Natural killer cell (primary cell): ENCODE measurements around the gene PTMS. TPM values are rescaled to one million over a fixed set of nuclear protein-coding genes. Genes with fewer than 3 reads are reported as not detected.

Experiments used
- ATAC-seq, 3 donors: fragments of 150-1000 bp in 2 of 3; fragments of 200-7000 bp in 1 of 3; cut with Tn5 transposase; 1 replicate in 1 of 3; 2 replicates in 2 of 3; pipeline ENCODE4 v1.10.0; 2021; ENCODE audit warnings: mild to moderate bottlenecking in 2 of 3, moderate library complexity in 2 of 3
- DNase-seq, 2 donors: peaks; one replicate each; pipeline versions ENCODE4 v3.0.0 to v3.0.0-alpha.2; 2013 to 2021; ENCODE audit warnings: mixed read lengths in 1 of 2
- H3K27ac ChIP-seq: one replicate; pipeline ENCODE4 v1.5.1; 2013; ENCODE audit warnings: mild to moderate bottlenecking, low read length
- H3K27me3 ChIP-seq: one replicate; pipeline ENCODE4 v1.6.1; 2013; ENCODE audit warnings: low read length; ENCODE audit not compliant: control insufficient read depth, insufficient read depth
- H3K36me3 ChIP-seq: one replicate; pipeline ENCODE4 v1.6.1; 2013; ENCODE audit warnings: low read length; ENCODE audit not compliant: control insufficient read depth, insufficient read depth
- H3K4me1 ChIP-seq: one replicate; pipeline ENCODE4 v1.6.1; 2013; ENCODE audit warnings: low read length; ENCODE audit not compliant: control insufficient read depth, insufficient read depth
- H3K4me3 ChIP-seq: one replicate; pipeline ENCODE4 v1.5.1; 2013; ENCODE audit warnings: low read length
- H3K9me3 ChIP-seq: one replicate; pipeline ENCODE4 v1.6.1; 2013; ENCODE audit warnings: low read length; ENCODE audit not compliant: control insufficient read depth, insufficient read depth
- H3K27ac Mint-ChIP-seq, 2 donors: one replicate each; pipeline ENCODE4 v1.8.0; 2022; ENCODE audit warnings: mild to moderate bottlenecking in 2 of 2, mixed read lengths in 2 of 2, moderate library complexity in 1 of 2
- H3K27me3 Mint-ChIP-seq, 2 donors: one replicate each; pipeline ENCODE4 v1.8.0; 2022; ENCODE audit warnings: low read depth in 2 of 2, mixed read lengths in 2 of 2
- H3K36me3 Mint-ChIP-seq: one replicate; pipeline ENCODE4 v1.8.0; 2022; ENCODE audit warnings: mixed read lengths
- H3K4me1 Mint-ChIP-seq, 2 donors: one replicate each; pipeline ENCODE4 v1.8.0; 2022; ENCODE audit warnings: mixed read lengths in 2 of 2
- H3K4me3 Mint-ChIP-seq: one replicate; pipeline ENCODE4 v1.8.0; 2022; ENCODE audit warnings: mild to moderate bottlenecking, moderate library complexity, mixed read lengths
- H3K9me3 Mint-ChIP-seq, 2 donors: one replicate each; pipeline ENCODE4 v1.8.0; 2022; ENCODE audit warnings: mixed read lengths in 2 of 2
- WGBS: methylation state at CpG from one replicate; pipeline ENCODE4 v1.1.7; 2013; ENCODE audit warnings: missing lambda C conversion rate; ENCODE audit not compliant: insufficient coverage; 5-methylcytosine and 5-hydroxymethylcytosine counted together
- intact Hi-C: fragments of 100-400 bp; cut with micrococcal nuclease; formaldehyde crosslinking; loops from one replicate; pipeline ENCODE4 v1.14.2; 2022
- total RNA-seq, 4 donors: library from RNA; stranded (reverse); fragments of 120-200 nt in 1 of 4; gene quantifications; one replicate each; pipeline versions ENCODE4 v1.2.3 to v1.2.4, GENCODE V29; 2013 to 2022
- TF ChIP-seq, protein P1 (sequence below): fragments of 200-600 bp; IDR thresholded peaks from one replicate; pipeline ENCODE4 v1.8.0; 2022; ENCODE audit warnings: antibody characterized with exemption

Gene PTMS
- total RNA-seq, 3 donors from 2014 or later (not counting 1 experiment from before 2014, with no cell fraction given), result 2.3 to 33.2 (median 2.8) TPM

DNA sequence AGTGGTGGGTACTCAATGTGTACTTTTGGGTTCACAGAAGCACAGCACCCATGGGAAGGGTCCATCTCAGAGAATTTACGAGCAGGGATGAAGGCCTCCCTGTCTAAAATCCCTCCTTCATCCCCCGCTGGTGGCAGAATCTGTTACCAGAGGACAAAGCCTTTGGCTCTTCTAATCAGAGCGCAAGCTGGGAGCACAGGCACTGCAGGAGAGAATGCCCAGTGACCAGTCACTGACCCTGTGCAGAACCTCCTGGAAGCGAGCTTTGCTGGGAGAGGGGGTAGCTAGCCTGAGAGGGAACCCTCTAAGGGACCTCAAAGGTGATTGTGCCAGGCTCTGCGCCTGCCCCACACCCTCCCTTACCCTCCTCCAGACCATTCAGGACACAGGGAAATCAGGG is 54.0 kb downstream of the PTMS start:
- DNase-seq (no peak), ATAC-seq (no peak)
- intact Hi-C loops, result no loop called here
- Mint-ChIP-seq H3K4me3 (no peak overlapping the region), H3K9me3 (no peaks in the 10 kb centered on the region), H3K36me3 (no peaks in the 10 kb centered on the region), H3K27ac (no peak overlapping the region), H3K4me1 (peaks cover 0 to 8% of the 10 kb centered on the region in 2 donors), H3K27me3 (peaks cover 20 to 40% of the 10 kb centered on the region in 2 donors)
- TF ChIP-seq, protein P1, sequence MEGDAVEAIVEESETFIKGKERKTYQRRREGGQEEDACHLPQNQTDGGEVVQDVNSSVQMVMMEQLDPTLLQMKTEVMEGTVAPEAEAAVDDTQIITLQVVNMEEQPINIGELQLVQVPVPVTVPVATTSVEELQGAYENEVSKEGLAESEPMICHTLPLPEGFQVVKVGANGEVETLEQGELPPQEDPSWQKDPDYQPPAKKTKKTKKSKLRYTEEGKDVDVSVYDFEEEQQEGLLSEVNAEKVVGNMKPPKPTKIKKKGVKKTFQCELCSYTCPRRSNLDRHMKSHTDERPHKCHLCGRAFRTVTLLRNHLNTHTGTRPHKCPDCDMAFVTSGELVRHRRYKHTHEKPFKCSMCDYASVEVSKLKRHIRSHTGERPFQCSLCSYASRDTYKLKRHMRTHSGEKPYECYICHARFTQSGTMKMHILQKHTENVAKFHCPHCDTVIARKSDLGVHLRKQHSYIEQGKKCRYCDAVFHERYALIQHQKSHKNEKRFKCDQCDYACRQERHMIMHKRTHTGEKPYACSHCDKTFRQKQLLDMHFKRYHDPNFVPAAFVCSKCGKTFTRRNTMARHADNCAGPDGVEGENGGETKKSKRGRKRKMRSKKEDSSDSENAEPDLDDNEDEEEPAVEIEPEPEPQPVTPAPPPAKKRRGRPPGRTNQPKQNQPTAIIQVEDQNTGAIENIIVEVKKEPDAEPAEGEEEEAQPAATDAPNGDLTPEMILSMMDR, result no peak
- whole genome bisulfite sequencing, result 96% methylated on average over 5 of the region's 5 CpGs
- no peak overlapping the region for H3K27ac ChIP-seq
- H3K27me3 ChIP-seq, result peaks cover 13% of the 10 kb centered on the region
- no peak overlapping the region for H3K4me3 ChIP-seq
- H3K4me1 ChIP-seq, result peaks cover 11% of the 10 kb centered on the region
- no peaks in the 10 kb centered on the region for H3K36me3 ChIP-seq
- no peaks in the 10 kb centered on the region for H3K9me3 ChIP-seq

Other genes with a start within 250 kb of the PTMS start
- 100 to 1,000 TPM; 606 to 729 (median 642) TPM for gene GAPDH, start 231.8 kb upstream of the PTMS start, total RNA-seq
- gene IFFO1, start 210.3 kb upstream of the PTMS start, total RNA-seq, result 10 to 100 TPM; 51.5 to 67.7 (median 62.3) TPM
- gene NOP2, start 198.1 kb upstream of the PTMS start, total RNA-seq, result 100 to 1,000 TPM in 1 of 3 donors, 10 to 100 TPM in 2; 85.2 to 105 (median 89.1) TPM
- 100 to 1,000 TPM; 568 to 795 (median 658) TPM for gene CHD4, start 159.0 kb upstream of the PTMS start, total RNA-seq
- gene LPAR5, start 130.4 kb upstream of the PTMS start, total RNA-seq, result 10 to 100 TPM in 2 of 3 donors, 1 to 10 TPM in 1; 10.0 to 27.8 (median 17.3) TPM
- 10 to 100 TPM in 1 of 3 donors, 1 to 10 TPM in 2; 2.1 to 12.2 (median 4.7) TPM for gene ACRBP, start 118.9 kb upstream of the PTMS start, total RNA-seq
- gene ING4, start 103.2 kb upstream of the PTMS start, total RNA-seq, result 10 to 100 TPM; 29.9 to 40.9 (median 30.2) TPM
- 100 to 1,000 TPM in 2 of 3 donors, 10 to 100 TPM in 1; 95.1 to 101 (median 100) TPM for gene ZNF384, start 77.0 kb upstream of the PTMS start, total RNA-seq
- gene PIANP, start 65.5 kb upstream of the PTMS start, total RNA-seq, result not detected
- gene COPS7A, start 42.3 kb upstream of the PTMS start, total RNA-seq, result 10 to 100 TPM; 23.5 to 29.8 (median 28.9) TPM
- gene MLF2, start 13.2 kb upstream of the PTMS start, total RNA-seq, result 100 to 1,000 TPM; 114 to 117 (median 116) TPM
- gene LAG3, start 6.2 kb downstream of the PTMS start, total RNA-seq, result 1 to 10 TPM in 1 of 3 donors, under 1 TPM in 2; 0.36 to 7.6 (median 0.78) TPM
- gene CD4, start 23.2 kb downstream of the PTMS start, total RNA-seq, result 10 to 100 TPM in 1 of 3 donors, 1 to 10 TPM in 2; 8.5 to 10.1 (median 9.8) TPM
- 1 to 10 TPM in 1 of 3 donors, under 1 TPM in 2; 0.39 to 2.1 (median 0.68) TPM for gene GPR162, start 55.5 kb downstream of the PTMS start, total RNA-seq
- 1 to 10 TPM in 1 of 3 donors, under 1 TPM in 1, not detected in 1; 0.72 to 1.8 TPM for gene P3H3, start 62.0 kb downstream of the PTMS start, total RNA-seq
- gene GNB3, start 74.6 kb downstream of the PTMS start, total RNA-seq, result not detected
- gene CDCA3, start 84.9 kb downstream of the PTMS start, total RNA-seq, result 1 to 10 TPM; 1.4 to 3.3 (median 1.4) TPM
- gene USP5, start 85.8 kb downstream of the PTMS start, total RNA-seq, result 10 to 100 TPM; 48.3 to 67.2 (median 57.2) TPM
- gene TPI1, start 101.2 kb downstream of the PTMS start, total RNA-seq, result 100 to 1,000 TPM; 167 to 196 (median 189) TPM
- gene SPSB2, start 106.9 kb downstream of the PTMS start, total RNA-seq, result 10 to 100 TPM in 1 of 3 donors, 1 to 10 TPM in 2; 8.1 to 19.1 (median 8.4) TPM
- 10 to 100 TPM in 1 of 3 donors, 1 to 10 TPM in 2; 8.1 to 16.8 (median 9.8) TPM for gene LRRC23, start 138.5 kb downstream of the PTMS start, total RNA-seq
- 10 to 100 TPM; 21.6 to 30.8 (median 23.1) TPM for gene ENO2, start 148.2 kb downstream of the PTMS start, total RNA-seq
- 10 to 100 TPM; 29.3 to 34.0 (median 31.9) TPM for gene ATN1, start 161.6 kb downstream of the PTMS start, total RNA-seq
- not detected for gene RNU7-1, start 177.5 kb downstream of the PTMS start, total RNA-seq
- gene C12orf57, start 177.7 kb downstream of the PTMS start, total RNA-seq, result 100 to 1,000 TPM; 125 to 157 (median 126) TPM
- 100 to 1,000 TPM; 279 to 357 (median 312) TPM for gene PTPN6, start 185.0 kb downstream of the PTMS start, total RNA-seq
- 100 to 1,000 TPM; 123 to 133 (median 127) TPM for gene PHB2, start 204.3 kb downstream of the PTMS start, total RNA-seq
- gene EMG1, start 204.6 kb downstream of the PTMS start, total RNA-seq, result 10 to 100 TPM; 22.1 to 30.4 (median 23.3) TPM